HCT116 (cell line): ENCODE data around the gene LRRFIP2.

ENCODE experiments used
- CTCF ChIP-seq, 3 experiments: fragments of 200-600 bp in 1 of 3; sonication (generic) in 1 of 3; IDR thresholded peaks in 2 of 3; conservative IDR thresholded peaks in 1 of 3; 2 replicates each; pipeline ENCODE4 v1.5.1; 2012 to 2017; ENCODE audit warnings: low read depth in 2 of 3, low read length in 2 of 3, antibody characterized with exemption in 1 of 3, borderline replicate concordance in 1 of 3, control low read depth in 1 of 3, mild to moderate bottlenecking in 1 of 3, mixed read lengths in 1 of 3, mixed run types in 1 of 3, moderate library complexity in 1 of 3; ENCODE audit not compliant: insufficient read depth in 1 of 3
- SIN3A ChIP-seq: IDR thresholded peaks from 2 replicates; pipeline ENCODE4 v1.6.1; 2012; ENCODE audit warnings: low read depth

- peak; percentile 44; the same call in 1 of the 2 replicates for TF ChIP-seq SIN3A
- TF ChIP-seq CTCF (IDR thresholded peaks at IDR 0.05 in 2 of 3, conservative IDR thresholded peaks at IDR 0.05 in 1 of 3; ENCODE audit: borderline replicate concordance in 1 of 3, insufficient read depth in 1 of 3, low read depth in 2 of 3, low read length in 2 of 3) = no peak
Observed at GRCh38 chr3:37183375-37183831, 9.0 kb upstream of the LRRFIP2 start.
